ENCODE measurements around the gene USP47. TPM values are rescaled to one million over a fixed set of nuclear protein-coding genes. Genes with fewer than 3 reads are reported as not detected.

Gene USP47
- total and polyA plus RNA-seq, 2 of the 13 experiments (the other 11 are each of a cell fraction or from before 2014, with no cell fraction given), result 12.2 to 52.7 TPM

GRCh38 chr11:11963067-11963466 is 121.3 kb downstream of the USP47 start:
- H3K27ac ChIP-seq (ENCODE audit: extremely low read length, insufficient read depth, low read length), result no peak overlapping the region
- ChIA-PET CTCF (ENCODE audit: low intra/inter-chr PET ratio, low total read pairs) (no interaction called here), POLR2A (no interaction called here)
- no peaks in the 10 kb centered on the region for H4K20me1 ChIP-seq (ENCODE audit: insufficient read depth, low read length)
- FAIRE-seq (no peak), DNase-seq (ENCODE audit: low spot score) (no peak), ATAC-seq (no peak)
- H3K27me3 ChIP-seq (ENCODE audit: control insufficient read depth in 1 of 2, insufficient read depth in 2 of 2, low read length in 2 of 2), result peaks cover 1 to 7% of the 10 kb centered on the region in 2 experiments; a peak in 1 of 5 replicates
- H2AFZ ChIP-seq (ENCODE audit: low read length), result no peak overlapping the region
- H3K36me3 ChIP-seq (replicated peaks in 1 of 2; ENCODE audit: control insufficient read depth in 1 of 2, insufficient read depth in 2 of 2, low read length in 2 of 2), result no peaks in the 10 kb centered on the region
- WGBS (ENCODE audit: low lambda C conversion rate), result 66% methylated on average over 7 of the region's 7 CpGs
- H3K9ac ChIP-seq (ENCODE audit: insufficient read depth, low read depth, low read length), result no peak overlapping the region
- no peak for TF ChIP-seq TBL1XR1 (IDR thresholded peaks at IDR 0.05; ENCODE audit: borderline replicate concordance, low read length, partially characterized antibody)
- TF ChIP-seq ASH2L (IDR thresholded peaks at IDR 0.05; ENCODE audit: insufficient read length, low read depth, low read length), result no peak
- no peak for TF ChIP-seq ZFP91 (CRISPR knock-in tag; IDR thresholded peaks at IDR 0.05; ENCODE audit: borderline replicate concordance)
- TF ChIP-seq ISL2 (CRISPR knock-in tag; IDR thresholded peaks at IDR 0.05), result no peak
- no peak for TF ChIP-seq MTF2 (CRISPR knock-in tag; IDR thresholded peaks at IDR 0.05; ENCODE audit: borderline replicate concordance)
- no peak for TF ChIP-seq GPN1 (CRISPR knock-in tag; IDR thresholded peaks at IDR 0.05; ENCODE audit: borderline replicate concordance)
- TF ChIP-seq BCL6 (CRISPR knock-in tag; IDR thresholded peaks at IDR 0.05), result no peak
- TF ChIP-seq IRF1 (CRISPR knock-in tag; IDR thresholded peaks at IDR 0.05; ENCODE audit: low read depth), result no peak
- no peak for TF ChIP-seq ZBED4 (CRISPR knock-in tag; IDR thresholded peaks at IDR 0.05; ENCODE audit: borderline replicate concordance)
- TF ChIP-seq ZNF598 (CRISPR knock-in tag; IDR thresholded peaks at IDR 0.05; ENCODE audit: borderline replicate concordance), result no peak
- TF ChIP-seq SMARCE1 (IDR thresholded peaks at IDR 0.05; ENCODE audit: borderline replicate concordance), result no peak
- TF ChIP-seq KAT2B (IDR thresholded peaks at IDR 0.05; ENCODE audit: borderline replicate concordance, low read depth, low read length), result no peak
- TF ChIP-seq LRRFIP1 (CRISPR knock-in tag; conservative IDR thresholded peaks at IDR 0.05), result no peak
- TF ChIP-seq HMG20A (CRISPR knock-in tag; IDR thresholded peaks at IDR 0.05; ENCODE audit: borderline replicate concordance), result no peak
- no peak for TF ChIP-seq NR2C2 (CRISPR knock-in tag; IDR thresholded peaks at IDR 0.05; ENCODE audit: borderline replicate concordance)
- no peak for TF ChIP-seq ELF3 (CRISPR knock-in tag; IDR thresholded peaks at IDR 0.05)
- TF ChIP-seq ZBTB38 (CRISPR knock-in tag; IDR thresholded peaks at IDR 0.05), result no peak
- no peaks in the 10 kb centered on the region for H3K9me3 ChIP-seq (ENCODE audit: low read length)
- in situ Hi-C loops (cut with HindIII; ENCODE audit: extremely low pct_ligation_motif_present, low pct_unique_long_range_greater_than_20kb) (no loop called here), intact Hi-C loops (cut with micrococcal nuclease; ENCODE audit: unreplicated experiment) (no loop called here)
- BruUV-seq (replicated peaks), result no TSS peak
- H3K4me2 ChIP-seq (ENCODE audit: low read depth, low read length), result no peak overlapping the region
- H3K4me3 ChIP-seq (replicated peaks in 1 of 3; ENCODE audit: insufficient read depth in 1 of 3, low read depth in 2 of 3, low read length in 3 of 3), result no peak overlapping the region
- no peaks in the 10 kb centered on the region for H3K79me2 ChIP-seq (ENCODE audit: insufficient read depth, low read length)
- no peaks in the 10 kb centered on the region for H3K4me1 ChIP-seq (ENCODE audit: insufficient read depth, low read length)
